Measurements from ENCODE around the gene ANTXR2. TPM values are rescaled to one million over a fixed set of nuclear protein-coding genes. Genes with fewer than 3 reads are reported as not detected.

The ANTXR2 gene
- total RNA-seq, 2 experiments from 2014 or later = 3.0 to 3.6 TPM

GRCh38 chr4:79987401-79987800, 85.6 kb downstream of the ANTXR2 start:
- no peak for ATAC-seq
- intact Hi-C loops (cut with micrococcal nuclease) = no loop called here
- H3K27me3 Mint-ChIP-seq = no peaks in the 10 kb centered on the region
- TF ChIP-seq, protein P1, sequence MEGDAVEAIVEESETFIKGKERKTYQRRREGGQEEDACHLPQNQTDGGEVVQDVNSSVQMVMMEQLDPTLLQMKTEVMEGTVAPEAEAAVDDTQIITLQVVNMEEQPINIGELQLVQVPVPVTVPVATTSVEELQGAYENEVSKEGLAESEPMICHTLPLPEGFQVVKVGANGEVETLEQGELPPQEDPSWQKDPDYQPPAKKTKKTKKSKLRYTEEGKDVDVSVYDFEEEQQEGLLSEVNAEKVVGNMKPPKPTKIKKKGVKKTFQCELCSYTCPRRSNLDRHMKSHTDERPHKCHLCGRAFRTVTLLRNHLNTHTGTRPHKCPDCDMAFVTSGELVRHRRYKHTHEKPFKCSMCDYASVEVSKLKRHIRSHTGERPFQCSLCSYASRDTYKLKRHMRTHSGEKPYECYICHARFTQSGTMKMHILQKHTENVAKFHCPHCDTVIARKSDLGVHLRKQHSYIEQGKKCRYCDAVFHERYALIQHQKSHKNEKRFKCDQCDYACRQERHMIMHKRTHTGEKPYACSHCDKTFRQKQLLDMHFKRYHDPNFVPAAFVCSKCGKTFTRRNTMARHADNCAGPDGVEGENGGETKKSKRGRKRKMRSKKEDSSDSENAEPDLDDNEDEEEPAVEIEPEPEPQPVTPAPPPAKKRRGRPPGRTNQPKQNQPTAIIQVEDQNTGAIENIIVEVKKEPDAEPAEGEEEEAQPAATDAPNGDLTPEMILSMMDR (IDR thresholded peaks at IDR 0.05) = no peak
- POLR2A ChIA-PET = no interaction called here
- CTCF ChIA-PET = interaction anchor here (1.4 to 1.5 kb wide), 2 partner anchors 139 to 215 kb away, joined by 3 read pairs; no protein-coding TSS in a partner anchor
- H3K27ac Mint-ChIP-seq = no peak overlapping the region
- H3K4me1 Mint-ChIP-seq (ENCODE audit: low read depth) = peaks cover 15% of the 10 kb centered on the region
- H3K9me3 Mint-ChIP-seq = peaks cover 3% of the 10 kb centered on the region
- H3K4me3 Mint-ChIP-seq = no peak overlapping the region
- H3K36me3 Mint-ChIP-seq (ENCODE audit: low read depth) = peaks cover 5% of the 10 kb centered on the region
- DNase-seq = no peak

DNA sequence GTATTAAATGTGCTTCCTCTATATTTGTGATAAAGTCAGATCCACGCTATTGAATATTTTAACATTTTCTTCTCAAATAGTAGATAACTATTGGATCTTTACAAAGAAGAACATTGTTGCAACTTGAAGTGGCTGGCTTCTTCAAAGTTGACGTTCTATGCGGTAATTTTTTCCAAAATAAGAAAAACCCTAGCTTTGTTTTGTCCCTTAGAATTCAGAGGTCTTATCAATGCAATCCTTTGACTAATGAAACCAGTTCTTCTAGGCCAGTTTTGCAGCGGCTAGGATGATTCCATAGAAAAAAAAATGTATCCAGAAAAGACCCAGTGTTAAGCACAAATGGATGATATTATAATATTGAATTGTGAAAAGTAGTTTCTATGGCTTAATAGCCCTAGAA, 89.6 kb downstream of the ANTXR2 start:
- ChIA-PET POLR2A (no interaction called here), CTCF (interaction anchor here (1.4 kb wide), 1 partner anchor 142 kb away, joined by 4 read pairs; no protein-coding TSS in a partner anchor)
- no peaks in the 10 kb centered on the region for H3K9me3 Mint-ChIP-seq
- peaks cover 13% of the 10 kb centered on the region for H3K4me1 Mint-ChIP-seq (ENCODE audit: low read depth)
- TF ChIP-seq, protein P1 (IDR thresholded peaks at IDR 0.05) = no peak
- intact Hi-C loops (cut with micrococcal nuclease) = no loop called here
- no peaks in the 10 kb centered on the region for H3K36me3 Mint-ChIP-seq (ENCODE audit: low read depth)
- DNase-seq = no peak
- no peaks in the 10 kb centered on the region for H3K27me3 Mint-ChIP-seq
- no peak overlapping the region for H3K4me3 Mint-ChIP-seq
- H3K27ac Mint-ChIP-seq = no peak overlapping the region
- ATAC-seq = no peak

- Mint-ChIP-seq H3K4me1 (ENCODE audit: low read depth) (peaks cover 11% of the 10 kb centered on the region), H3K36me3 (ENCODE audit: low read depth) (no peaks in the 10 kb centered on the region), H3K27ac (no peak overlapping the region), H3K27me3 (no peaks in the 10 kb centered on the region), H3K9me3 (no peaks in the 10 kb centered on the region), H3K4me3 (no peak overlapping the region)
- no peak for DNase-seq
- TF ChIP-seq, protein P1 (IDR thresholded peaks at IDR 0.05) = no peak
- POLR2A ChIA-PET = no interaction called here
- intact Hi-C loops (cut with micrococcal nuclease) = no loop called here
- CTCF ChIA-PET = interaction anchor here (1.4 kb wide), 1 partner anchor 143 kb away, joined by 4 read pairs; no protein-coding TSS in a partner anchor
- no peak for ATAC-seq
Observed at GRCh38 chr4:79982601-79983322, 90.3 kb downstream of the ANTXR2 start.

DNA sequence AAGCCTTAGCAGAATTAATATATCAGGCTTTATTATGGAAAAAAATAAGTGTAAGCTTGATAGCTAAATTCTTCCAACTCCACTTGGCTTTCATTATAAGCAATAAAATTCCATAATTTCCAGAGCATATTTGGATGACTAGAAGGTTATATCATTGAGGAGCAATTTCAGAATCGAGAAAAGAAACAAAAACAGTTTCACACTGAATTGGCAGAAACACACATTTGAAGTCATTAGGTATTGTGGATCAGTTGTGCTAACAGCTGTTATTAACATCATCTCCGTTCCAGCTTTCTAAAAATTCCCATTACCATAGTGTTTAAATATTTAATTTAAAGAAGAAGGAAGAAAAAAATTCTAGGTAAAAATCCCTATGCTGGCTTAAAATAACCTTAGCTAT, 92.6 kb downstream of the ANTXR2 start:
- Mint-ChIP-seq H3K4me3 (no peak overlapping the region), H3K9me3 (no peaks in the 10 kb centered on the region), H3K27ac (no peak overlapping the region), H3K4me1 (ENCODE audit: low read depth) (peaks cover 11% of the 10 kb centered on the region), H3K27me3 (no peaks in the 10 kb centered on the region), H3K36me3 (ENCODE audit: low read depth) (peaks cover 10% of the 10 kb centered on the region)
- intact Hi-C loops (cut with micrococcal nuclease) = no loop called here
- ATAC-seq (no peak), DNase-seq (no peak)
- TF ChIP-seq, protein P1 (IDR thresholded peaks at IDR 0.05) = no peak
- POLR2A ChIA-PET = no interaction called here
- CTCF ChIA-PET = interaction anchor here (0.8 to 1.0 kb wide), 4 partner anchors 11 to 205 kb away, joined by 3 to 5 read pairs (median 3); no protein-coding TSS in a partner anchor

DNA sequence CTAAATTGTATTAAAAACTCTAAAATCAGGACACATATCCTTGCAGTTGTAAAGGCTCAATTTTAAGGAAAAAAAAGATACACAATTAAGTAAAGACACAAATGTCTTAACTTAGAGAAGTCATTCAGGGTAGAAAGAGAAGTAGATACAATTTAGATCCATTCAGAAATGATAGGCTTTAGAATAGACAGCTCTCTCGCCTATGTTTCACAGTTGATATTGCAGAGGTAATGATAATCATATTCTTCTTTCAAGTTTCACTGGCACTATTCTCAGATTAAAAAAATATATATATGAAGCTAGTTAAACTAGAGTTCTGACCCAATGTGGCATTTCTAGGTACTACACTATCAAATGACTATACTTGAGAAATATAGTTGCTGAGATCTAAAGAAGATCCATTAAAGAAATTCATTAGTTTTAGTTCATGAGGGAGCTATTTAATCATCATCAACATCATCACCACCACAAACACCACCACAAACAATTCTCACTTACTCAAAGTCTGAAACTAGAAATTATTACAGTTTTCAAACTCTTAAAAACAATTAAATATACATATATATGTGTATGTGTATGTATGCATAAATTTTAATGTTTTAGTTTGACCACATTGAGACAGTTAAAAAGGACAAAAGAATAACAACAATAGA, 93.1 kb downstream of the ANTXR2 start:
- CTCF ChIA-PET = interaction anchor here (0.8 to 1.0 kb wide), 4 partner anchors 12 to 206 kb away, joined by 3 to 5 read pairs (median 3); no protein-coding TSS in a partner anchor
- POLR2A ChIA-PET = interaction anchor here (1.0 kb wide), 1 partner anchor 93 kb away, joined by 3 read pairs; no protein-coding TSS in a partner anchor
- no peak overlapping the region for H3K4me3 Mint-ChIP-seq

More for the DNA sequence above, 93.1 kb downstream of the ANTXR2 start:
- ATAC-seq (peak; percentile 27), DNase-seq (no peak)
- no peaks in the 10 kb centered on the region for H3K9me3 Mint-ChIP-seq
- no peak overlapping the region for H3K27ac Mint-ChIP-seq
- H3K4me1 Mint-ChIP-seq (ENCODE audit: low read depth) = peaks cover 11% of the 10 kb centered on the region
- peaks cover 10% of the 10 kb centered on the region for H3K36me3 Mint-ChIP-seq (ENCODE audit: low read depth)
- no peaks in the 10 kb centered on the region for H3K27me3 Mint-ChIP-seq
- TF ChIP-seq, protein P1 (IDR thresholded peaks at IDR 0.05) = no peak
- intact Hi-C loops (cut with micrococcal nuclease) = no loop called here

Data from activated CD8-positive, alpha-beta T cell treated with anti-CD3 and anti-CD28 coated beads for 36 hours (primary cell).